ENCODE data around the gene CCL23. TPM values are rescaled to one million over a fixed set of nuclear protein-coding genes. Genes with fewer than 3 reads are reported as not detected.
A peak's percentile ranks its signal among the peaks of the same experiment; 100 is the strongest.
"Not testable (repeated sequence)": the region's sequence is repeated elsewhere in the genome, so short reads cannot be mapped to it uniquely, and the experiment has no call there.

Gene CCL23
- total RNA-seq, 1 experiment from 2014 or later = not detected

GRCh38 chr17:36004594-36005108 is 13.1 kb downstream of the CCL23 start:
- no peak for DNase-seq (ENCODE audit: low spot score)

- no peak for DNase-seq (ENCODE audit: low spot score)
These were observed 15.1 kb downstream of the CCL23 start for GRCh38 chr17:36002631-36003030.

DNA sequence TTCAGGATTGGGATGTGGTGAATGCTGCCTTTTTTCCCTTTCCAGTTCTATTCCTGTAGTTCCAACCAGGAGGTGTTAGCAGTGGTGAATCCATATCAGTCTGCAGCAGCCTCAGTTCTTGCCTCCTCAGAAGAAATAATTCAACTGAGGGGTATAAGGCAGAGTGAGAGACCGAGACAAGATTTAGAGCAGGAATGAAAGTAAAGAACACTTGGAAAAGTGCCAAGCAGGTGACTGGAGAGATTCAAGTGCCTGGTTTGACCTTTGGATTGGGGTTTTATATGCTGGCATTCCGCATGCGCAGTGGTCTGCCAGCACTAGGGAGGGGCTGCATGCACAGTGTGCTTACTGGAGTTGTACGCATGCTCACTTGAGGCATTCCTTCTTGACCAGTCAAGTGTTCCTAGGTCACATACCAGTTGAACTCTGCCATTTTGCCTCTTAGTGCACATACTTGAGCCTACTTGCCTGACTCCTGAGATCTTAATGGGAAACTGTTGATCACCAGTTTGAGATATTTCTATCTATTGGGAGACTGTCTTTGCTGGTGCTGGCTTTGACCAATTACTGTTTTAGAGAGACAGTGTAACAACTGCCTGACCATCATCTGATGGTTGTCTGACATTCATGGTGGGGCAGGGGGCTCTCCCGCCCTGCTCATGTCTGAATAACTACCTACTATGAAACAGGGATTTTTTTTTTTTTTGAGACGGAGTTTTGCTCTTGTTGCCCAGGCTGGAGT is 15.7 kb downstream of the CCL23 start:
- DNase-seq (ENCODE audit: low spot score) = peak; percentile 98

DNA sequence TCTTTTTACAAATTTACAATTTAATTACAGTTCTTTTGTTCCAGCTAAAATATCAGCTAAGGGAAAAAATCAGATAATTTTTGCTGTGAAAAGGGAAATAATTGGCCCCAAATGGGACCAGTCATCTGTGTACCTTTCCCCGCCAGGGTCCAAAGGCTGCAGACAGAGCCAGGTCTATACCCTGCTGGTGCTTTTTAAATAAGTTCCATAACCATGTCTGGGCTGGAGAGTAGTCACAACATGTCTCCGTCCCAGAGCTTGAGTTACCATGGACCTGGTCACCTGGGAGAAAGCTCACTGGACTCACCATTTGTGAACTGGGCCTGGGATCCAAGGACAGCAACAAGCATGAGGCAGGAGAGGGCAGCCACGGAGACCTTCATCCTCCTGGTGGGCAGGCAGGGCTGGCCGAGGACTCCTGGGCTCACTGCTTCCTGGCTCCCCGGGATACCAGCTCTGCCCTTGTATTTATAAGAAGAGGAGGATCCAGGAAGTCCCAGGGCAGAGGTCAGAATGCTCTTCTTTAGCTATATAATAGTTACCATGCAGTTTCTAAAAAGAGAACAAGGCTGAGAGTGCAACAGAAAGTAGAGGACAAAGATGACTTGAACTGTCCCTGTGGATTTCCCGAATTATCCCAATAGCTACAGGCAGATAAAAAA is 16.5 kb downstream of the CCL23 start, which contains the start of gene CCL15:
CCL15 (minus strand) TSS at position 444 of the 662 bp plus-strand sequence; CDS start at position 383, 61 bp downstream.
- peak; percentile 78 for DNase-seq (ENCODE audit: low spot score)

GRCh38 chr17:36000732-36001109 is 17.1 kb downstream of the CCL23 start:
- no peak for DNase-seq (ENCODE audit: low spot score)

- DNase-seq (ENCODE audit: low spot score) = no peak
These were observed 19.0 kb downstream of the CCL23 start for GRCh38 chr17:35998756-35999155.

DNA sequence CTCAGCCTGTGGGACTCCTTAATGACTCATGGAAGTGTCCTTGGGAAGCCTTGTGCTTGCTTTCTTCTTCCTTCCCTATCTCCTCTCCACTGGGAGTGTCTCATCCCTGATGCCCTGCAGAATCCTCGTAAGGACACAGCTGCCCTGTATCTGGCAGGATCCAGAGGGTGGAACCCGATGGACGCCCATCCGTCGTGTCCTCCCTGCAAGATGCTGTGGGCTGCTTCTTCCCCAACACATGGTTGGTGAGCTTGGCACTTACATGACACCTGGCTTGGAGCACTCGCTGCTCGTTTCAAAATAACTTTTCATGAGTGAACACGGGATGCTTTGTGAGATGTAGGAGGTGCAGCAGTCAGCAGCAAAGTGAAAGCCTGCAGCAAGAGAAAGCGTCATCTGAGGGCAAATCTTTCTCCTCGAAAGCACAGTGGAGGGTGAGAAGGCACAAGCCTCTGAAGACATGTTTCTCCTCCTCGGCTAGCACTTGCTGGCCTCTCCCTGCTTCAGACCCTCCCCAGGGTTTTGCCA is 19.7 kb downstream of the CCL23 start:
- DNase-seq (ENCODE audit: low spot score) = no peak

DNA sequence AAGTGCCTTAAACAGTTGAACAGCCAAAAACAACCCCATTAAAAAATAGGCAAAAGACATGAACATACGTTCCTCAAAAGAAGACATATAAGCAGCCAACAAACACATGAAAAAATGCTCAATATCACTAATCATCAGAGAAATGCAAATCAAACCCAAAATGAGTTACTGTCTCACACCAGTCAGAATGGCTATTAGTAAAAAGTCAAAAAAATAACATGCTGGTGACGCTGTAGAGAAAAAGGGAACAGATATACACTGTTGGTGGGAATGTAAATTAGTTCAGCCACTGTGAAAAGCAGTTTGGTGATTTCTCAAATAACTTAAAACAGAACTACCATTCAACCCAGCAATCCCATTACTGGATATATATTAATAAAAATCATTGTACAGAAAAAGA is 22.4 kb downstream of the CCL23 start:
- DNase-seq (ENCODE audit: low spot score) = not testable (repeated sequence)

GRCh38 chr17:35991075-35991474 is 26.7 kb downstream of the CCL23 start:
- DNase-seq (ENCODE audit: low spot score) = no peak

DNA sequence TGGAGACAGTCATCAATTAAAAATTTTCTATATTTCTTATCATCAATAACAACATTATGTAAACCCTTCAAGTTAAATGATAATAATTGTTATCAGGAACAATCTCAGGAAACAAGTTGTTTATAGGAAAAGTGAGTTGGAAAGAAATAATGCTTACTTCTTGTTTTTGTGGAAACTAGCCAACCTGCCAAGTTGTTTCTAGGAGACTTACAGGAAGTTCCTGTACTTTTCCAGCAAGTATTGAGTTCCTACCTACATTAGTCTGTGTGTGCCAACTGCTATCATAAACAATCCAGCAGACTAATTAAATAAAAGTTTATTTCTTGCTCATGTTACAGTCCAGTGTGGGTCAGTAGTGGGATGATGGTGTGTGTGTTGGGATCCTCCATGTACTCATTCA is 29.6 kb downstream of the CCL23 start:
- no peak for DNase-seq (ENCODE audit: low spot score)

- no peak for DNase-seq (ENCODE audit: low spot score)
These were observed 31.1 kb downstream of the CCL23 start, which contains the start of gene CCL14 for GRCh38 chr17:35986643-35987042. CCL14 (minus strand) TSS chr17:35986729; CDS start chr17:35986649, 80 bp downstream.

- no peak for DNase-seq (ENCODE audit: low spot score)
These were observed 33.6 kb downstream of the CCL23 start for GRCh38 chr17:35984140-35984539.

- DNase-seq (ENCODE audit: low spot score) = no peak
These were observed 35.2 kb downstream of the CCL23 start for GRCh38 chr17:35982409-35983191.

DNA sequence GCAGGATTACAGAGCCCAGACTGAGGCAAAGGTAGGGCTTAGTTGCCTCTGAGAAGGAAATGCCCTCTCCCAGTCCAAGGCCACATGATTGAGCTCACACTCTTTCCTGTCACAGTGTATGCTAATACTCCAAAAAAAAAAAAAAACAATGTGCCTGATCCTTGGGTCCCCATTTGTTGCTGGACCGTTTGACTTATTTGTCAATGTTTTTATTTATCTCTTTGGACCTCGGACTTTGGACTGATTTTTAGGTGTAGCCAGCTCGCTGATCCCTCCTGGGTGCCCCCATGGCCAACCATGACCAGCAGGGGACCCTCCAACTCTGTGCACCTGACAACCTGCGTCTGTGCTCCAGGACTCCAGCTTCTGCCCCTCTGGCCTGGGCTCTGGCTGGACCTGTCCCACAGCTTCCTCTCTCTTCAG is 35.9 kb downstream of the CCL23 start:
- peak; percentile 58 for DNase-seq (ENCODE audit: low spot score)

DNA sequence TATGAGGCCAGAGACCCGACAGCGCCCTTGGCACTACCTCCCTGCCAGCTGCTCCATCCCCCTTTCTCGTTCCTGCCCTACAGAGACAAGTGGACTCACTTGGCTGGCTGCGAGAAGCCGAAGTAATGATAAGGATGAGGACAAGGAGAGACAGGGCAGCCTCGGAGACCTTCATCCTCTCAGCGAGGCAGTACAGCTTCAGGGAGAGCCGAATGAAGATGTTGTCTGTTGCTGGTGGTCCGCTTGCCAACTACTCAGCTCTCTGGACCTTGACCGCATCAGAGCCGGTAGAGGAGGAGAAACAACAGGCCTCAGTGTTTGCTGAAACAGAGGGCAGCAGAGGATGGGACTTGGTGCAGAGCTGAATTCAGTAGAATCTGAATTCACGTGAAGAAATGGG is 36.5 kb downstream of the CCL23 start, which contains the start of gene CCL16:
CCL16 (minus strand) TSS at position 252 of the 400 bp plus-strand sequence; CDS start at position 175, 77 bp downstream.
- DNase-seq (ENCODE audit: low spot score) = no peak

- DNase-seq (ENCODE audit: low spot score) = no peak
These were observed 39.4 kb downstream of the CCL23 start for GRCh38 chr17:35978346-35978745.

DNA sequence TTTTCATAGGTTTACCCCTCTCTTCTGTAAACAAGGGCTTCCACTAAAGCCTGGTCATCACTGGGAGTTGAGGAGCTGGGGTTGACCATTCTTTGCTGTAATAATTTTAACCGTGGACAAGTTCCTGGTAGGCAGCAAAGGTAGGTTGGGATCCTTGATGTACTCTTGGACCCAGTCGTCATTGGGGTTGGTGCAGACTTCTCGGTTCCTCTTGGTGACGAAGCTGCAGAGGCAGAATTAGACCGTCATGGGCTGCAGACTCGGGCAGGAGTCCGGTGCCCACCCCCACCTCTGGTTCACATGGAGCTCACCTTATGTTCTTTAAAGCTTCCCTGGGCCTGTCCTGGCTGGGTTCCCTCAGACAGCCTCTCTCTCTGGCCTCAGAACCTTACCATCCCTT is 40.3 kb downstream of the CCL23 start:
- DNase-seq (ENCODE audit: low spot score) = no peak

GRCh38 chr17:35973333-35974260 is 44.2 kb downstream of the CCL23 start:
- peak; percentile 28 for DNase-seq (ENCODE audit: low spot score)

- DNase-seq (ENCODE audit: low spot score) = peak; percentile 32
These were observed 44.8 kb downstream of the CCL23 start for GRCh38 chr17:35972945-35973332.

DNA sequence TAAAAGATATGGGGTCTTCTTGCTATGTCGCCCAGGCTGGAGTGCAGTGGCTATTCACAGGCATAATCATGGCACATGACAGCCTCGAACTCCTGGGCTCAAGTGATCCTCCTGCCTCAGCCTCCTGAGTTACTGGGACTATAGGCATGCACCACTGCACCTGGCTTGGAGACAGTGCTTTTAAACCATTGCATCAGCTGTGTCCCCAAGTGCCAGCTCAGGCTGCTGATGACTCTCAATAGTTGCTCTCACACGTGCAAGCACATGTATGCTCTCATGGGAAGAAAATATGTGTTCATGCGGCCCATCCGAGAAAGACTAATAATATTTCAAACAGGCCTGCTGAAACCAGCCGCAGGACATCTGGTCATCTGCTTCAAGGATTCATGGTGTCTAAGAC is 45.2 kb downstream of the CCL23 start:
- DNase-seq (ENCODE audit: low spot score) = no peak
